Activated CD8-positive, alpha-beta memory T cell treated with anti-CD3 and anti-CD28 coated beads, Interleukin-2, amount 50 U/mL, for 24 hours (primary cell): ENCODE measurements around the gene WRNIP1.
A peak's percentile ranks its signal among the peaks of the same experiment; 100 is the strongest.
"Not testable (repeated sequence)": the region's sequence is repeated elsewhere in the genome, so short reads cannot be mapped to it uniquely, and the experiment has no call there.

Experiments
- DNase-seq: peaks from one replicate; pipeline ENCODE4 v3.0.0-alpha.2; 2020; ENCODE audit errors: extremely low read depth

WRNIP1 gene

DNA sequence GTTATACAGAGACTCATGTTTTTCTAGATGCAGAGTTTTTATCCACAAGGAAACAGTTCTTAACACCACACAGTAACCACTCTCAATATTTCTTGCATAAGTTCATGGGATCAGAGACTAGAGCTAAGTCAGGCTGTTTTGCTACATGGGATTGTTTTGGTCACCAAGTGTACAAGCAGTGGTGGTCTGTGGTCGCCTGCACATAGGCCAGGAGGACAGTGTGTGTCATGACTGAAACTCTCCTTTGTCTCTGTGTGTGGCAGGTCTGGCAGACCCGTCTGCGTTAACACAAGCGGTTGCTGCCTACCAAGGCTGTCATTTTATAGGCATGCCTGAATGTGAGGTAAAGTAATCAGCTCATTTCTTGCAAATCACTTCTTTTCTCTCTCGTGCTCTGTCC lies 18.9 kb downstream of the WRNIP1 start:
- DNase-seq = no peak

DNA sequence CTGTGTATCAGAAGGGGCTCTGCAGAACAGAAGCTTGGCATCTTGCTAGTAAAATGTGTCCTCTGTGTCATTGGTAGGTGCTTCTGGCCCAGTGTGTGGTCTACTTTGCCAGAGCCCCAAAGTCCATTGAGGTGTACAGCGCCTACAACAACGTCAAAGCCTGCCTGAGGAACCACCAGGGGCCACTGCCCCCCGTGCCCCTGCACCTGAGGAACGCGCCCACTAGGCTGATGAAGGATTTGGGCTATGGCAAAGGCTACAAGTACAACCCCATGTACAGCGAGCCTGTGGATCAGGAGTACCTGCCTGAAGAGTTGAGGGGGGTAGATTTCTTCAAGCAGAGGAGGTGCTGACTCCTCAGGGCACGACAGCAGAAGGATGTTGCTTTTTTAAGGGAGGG lies 19.7 kb downstream of the WRNIP1 start:
- no peak for DNase-seq

DNA sequence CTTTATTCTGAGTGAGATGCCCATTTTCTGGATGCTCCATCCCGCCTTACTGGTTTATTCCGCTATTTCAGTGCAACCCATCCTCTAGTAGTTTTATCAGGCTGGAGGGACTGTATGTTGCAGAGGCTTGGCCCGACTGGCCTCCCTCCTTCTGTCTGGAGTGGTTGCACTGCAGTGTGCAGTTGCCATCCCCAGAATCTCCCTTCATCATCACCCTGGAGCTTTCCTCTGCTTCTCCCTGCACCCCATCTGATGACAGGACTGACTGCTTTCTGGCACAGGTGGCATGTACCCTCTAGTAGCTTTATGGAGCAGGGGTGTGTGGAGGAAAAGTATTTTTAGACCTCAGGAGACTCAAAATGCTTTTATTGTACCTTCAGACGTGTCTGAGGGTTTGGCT lies 21.1 kb downstream of the WRNIP1 start:
- no peak for DNase-seq

DNA sequence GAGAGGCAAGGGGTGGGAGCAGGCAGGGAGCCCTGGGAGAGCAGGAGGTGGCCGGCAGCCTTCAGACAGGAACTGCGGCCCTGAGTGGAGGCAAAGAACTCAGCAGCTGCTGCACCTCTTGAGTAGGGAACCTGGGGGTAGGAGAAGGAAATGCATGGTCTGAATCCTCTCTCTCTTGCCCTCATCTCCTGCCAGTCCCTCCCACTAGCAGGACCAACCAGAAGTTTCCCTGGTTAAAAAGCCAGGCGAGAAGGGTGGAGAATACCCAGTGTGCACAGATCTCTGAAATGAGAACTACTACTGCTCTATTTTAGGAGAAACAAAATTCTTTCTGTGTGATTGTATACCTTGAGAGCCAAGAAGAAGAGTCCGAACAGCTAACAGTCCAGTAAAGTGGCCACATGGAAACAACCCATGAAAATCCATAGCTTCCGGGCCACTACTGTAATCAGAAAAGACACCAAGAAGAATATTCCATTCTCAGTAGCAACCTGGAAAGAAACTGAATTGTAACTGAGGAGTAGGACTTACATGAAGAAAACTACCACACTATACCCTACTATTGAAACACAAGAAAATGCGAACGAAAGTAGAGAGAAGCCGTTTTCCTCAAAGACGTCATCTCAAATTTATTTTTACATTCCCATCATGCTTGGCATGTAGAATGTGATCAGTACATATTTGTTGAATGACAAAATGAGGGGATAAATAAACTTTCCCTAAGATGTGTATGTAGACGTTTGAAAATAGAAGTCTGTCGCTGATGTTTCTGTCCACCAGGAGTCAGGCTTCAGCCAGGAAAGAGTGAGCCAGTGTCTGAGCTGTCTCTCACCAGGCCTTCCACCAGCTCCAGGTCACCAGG lies 25.6 kb downstream of the WRNIP1 start:
- no peak for DNase-seq

DNA sequence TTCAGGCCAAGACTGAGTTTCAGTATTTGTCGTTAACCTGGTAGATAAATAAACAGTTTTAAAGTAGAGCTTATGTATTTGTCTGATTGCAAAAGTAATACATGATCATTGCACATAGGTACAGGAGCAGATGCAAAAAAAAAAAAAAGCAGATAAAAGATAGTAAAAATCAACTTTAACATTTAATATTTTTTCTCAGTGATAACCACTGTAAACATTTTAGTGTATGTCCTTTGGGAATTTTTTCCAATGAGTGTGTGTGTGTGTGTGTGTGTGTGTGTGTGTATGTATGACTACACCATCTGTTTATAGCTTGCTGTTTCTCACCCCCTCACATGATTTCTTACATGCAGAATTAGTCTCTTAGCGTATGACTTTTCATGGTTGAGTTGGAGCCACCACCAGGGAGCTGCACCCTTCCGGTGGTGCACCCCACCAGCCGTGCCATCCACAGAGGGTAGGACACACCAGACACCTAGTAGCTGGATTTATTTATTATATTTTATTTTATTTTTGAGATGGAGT lies 26.3 kb downstream of the WRNIP1 start:
- no peak for DNase-seq

DNA sequence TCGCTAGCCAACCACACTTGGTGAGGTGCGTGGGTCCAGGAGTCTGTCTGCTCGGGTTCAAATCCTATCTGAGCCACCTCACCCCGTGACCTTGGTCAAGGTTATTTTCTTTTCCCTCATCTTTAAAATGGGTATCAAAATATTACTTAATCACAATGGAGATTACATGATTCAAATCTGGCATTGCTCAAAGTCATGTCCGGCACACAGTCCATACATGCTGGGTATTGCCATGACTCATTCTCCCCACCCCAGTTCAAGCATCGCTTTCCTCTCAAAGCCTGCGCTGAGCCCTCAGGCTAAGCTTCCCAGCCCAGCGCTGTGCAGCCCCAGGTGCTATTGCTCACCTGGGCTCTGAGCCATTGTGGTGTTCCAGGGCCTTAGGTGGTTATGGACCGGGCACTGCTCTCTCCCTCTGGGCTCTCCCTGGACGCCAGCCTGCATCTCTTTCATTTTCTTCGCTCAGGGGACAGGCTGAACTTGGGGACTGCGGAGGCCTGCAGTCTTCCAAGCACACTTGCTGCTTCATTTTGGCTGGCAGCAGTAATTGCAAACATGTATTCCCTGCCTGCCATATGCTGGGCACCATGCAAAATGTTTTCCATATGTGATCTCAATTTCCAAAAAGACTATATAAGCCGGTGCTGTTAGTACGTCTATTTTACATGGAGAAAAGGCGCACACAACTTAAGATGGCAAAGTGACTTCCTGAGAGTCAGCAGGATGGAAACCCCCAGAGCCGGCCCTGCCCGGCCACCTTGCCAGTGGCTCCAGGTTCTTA lies 27.3 kb downstream of the WRNIP1 start:
- no peak for DNase-seq

DNA sequence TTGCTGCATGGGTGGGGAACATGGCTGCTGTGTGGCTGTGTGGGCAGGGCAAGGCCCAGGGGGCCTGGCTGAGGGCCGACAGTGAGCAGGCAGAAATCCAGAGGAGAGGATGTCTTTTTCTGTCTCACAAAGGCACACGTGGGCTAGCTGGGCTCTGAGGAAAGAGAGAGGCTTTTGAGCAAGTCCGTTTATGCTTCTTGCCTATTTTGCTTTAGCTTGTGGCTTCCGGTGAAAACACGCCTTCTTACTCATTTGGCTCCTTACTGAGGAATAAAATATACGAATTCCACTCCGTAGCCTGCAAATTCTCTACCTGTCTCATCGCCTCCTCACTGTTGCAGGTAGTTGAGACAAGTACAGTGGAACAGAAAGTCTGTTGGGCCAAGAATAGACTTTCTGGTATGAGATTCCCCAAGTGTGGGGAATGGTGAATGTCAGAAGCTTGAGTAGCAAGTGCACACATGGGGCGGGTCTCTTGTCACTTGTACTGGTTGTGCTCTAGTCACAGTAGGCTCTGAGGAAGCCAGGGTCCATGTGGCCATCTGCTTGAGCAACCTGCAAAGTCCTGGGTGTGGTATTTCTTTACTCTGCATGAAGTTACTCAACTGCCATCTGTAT lies 28.4 kb downstream of the WRNIP1 start:
- DNase-seq = no peak

DNA sequence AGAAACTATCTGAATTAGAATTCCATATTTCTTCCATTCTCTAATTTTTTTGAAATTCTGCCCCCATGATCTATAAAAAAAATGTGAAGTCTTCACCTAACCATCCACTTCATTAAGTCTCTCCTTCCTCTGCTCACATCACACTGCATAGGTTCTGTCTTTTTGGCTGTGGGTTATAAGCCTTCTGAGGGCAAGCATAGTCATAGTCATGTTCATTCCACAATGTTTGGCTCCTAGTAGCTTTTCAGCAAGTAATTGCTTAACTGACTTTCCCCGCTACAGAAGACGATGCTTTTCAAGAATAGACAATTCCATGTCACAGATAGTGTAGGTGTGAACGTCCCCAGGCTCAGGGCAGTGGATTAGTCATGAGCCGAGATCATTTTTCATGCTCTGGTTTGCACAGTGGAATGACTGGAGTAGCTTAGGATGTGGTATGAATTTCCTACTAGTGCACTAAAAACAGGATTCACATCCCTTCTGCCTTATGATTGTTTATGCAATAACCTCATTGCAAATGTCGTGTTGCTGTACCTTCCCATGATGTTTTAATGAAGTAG lies 29.1 kb downstream of the WRNIP1 start:
- no peak for DNase-seq

DNA sequence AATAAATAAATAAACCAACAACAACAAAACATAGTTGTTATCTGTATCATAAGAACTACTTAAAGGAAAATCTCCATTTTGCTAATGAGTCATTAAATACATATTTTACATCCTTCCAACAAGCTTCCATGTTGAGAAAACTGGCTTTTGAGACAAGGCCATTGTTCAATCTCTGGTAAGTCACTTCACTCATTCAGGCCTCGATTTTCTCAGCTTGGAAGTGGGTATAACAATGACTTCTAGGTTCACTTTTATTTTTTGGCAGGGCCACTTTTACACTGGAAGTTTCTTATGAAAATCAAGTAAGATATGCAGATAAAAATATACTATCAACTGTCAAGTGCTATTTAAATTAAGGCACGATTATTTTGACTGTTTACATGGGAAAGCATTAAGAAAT lies 30.0 kb downstream of the WRNIP1 start:
- no peak for DNase-seq

DNA sequence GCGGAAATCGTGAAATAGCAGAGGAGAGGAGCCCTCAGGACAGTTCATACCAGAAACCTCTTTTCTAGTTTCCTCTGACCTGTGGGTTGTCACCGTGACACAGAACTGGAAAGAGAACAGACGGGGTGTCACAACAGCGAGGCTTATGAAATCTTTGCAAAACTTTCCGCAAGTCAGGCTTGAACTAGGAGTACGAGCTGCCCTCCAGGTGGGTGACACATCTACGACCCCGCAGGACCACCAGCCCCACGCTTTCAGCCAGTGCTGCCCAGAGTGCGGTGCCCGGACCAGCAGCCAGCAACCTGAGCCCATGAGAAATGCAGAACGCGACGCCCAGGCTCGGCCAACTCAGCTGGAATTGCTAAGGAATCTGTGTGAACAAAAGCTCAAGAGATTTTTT lies 30.8 kb downstream of the WRNIP1 start:
- DNase-seq = no peak

DNA sequence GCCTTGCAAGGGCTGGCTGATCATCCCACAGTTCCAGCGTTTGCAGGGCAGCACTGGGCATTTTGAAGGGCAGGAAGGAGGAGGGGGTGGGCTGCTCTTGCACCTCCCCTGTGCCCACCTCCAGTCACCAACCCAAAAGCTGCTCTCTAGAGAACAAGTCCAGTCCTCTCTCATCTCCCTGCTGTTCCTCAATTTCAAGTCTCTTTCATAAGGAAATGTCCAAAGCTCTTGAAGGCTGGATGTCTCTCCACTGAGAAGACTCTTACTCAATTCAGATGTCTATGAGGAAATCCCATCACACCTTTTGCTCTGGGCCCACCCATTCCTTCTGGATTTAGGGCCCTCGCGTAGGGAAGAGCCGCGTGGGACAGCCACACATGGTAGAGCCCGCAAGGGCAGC lies 31.7 kb downstream of the WRNIP1 start:
- DNase-seq = no peak

DNA sequence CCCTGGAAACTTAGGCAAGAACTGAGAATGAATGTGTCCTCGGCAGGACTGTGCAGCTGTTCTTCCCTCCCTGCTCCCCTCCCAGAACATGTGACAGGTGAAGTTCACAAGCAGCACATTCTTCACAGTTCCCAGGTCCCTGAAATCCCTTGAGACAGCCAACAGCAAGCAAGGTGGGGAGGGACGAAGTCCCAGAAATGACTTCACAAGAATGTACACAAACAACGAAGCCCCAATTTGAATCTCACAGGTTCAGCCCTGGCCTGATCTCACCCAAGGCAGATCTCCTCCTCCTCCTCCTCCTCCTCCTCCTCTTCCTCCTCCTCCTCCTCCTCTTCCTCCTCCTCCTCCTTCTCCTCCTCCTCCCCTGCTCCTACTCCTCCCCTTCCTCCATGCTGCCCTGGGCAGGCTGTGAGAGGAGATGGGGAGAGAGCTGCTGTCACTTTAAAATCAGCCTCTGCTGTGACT lies 32.4 kb downstream of the WRNIP1 start:
- no peak for DNase-seq

DNA sequence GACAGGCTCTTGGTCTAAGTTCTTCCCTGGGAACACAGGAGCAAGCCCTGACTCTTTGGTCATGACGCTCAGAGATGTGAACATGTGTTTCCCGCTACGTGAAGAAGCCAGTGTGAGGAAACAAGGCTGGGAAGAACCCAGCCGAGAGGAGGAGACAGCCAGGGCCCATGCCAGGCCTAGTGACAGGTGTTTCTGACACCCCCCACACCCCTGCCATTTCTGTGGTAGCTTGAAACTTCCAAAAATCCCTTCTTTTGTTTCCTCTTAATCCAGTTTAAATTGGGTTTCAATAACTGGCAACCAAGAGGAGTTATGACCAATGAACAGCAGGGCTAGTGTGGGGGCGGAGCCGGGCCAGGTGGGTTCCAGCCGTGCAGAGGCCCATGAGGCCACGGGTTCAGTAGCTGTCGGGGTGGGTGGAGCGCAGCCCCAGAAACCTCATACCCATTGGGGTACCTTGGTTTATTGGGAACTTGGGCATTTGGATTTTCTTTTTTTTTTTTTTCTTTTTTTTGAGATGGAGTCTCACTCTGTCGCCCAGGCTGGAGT lies 33.5 kb downstream of the WRNIP1 start:
- no peak for DNase-seq

DNA sequence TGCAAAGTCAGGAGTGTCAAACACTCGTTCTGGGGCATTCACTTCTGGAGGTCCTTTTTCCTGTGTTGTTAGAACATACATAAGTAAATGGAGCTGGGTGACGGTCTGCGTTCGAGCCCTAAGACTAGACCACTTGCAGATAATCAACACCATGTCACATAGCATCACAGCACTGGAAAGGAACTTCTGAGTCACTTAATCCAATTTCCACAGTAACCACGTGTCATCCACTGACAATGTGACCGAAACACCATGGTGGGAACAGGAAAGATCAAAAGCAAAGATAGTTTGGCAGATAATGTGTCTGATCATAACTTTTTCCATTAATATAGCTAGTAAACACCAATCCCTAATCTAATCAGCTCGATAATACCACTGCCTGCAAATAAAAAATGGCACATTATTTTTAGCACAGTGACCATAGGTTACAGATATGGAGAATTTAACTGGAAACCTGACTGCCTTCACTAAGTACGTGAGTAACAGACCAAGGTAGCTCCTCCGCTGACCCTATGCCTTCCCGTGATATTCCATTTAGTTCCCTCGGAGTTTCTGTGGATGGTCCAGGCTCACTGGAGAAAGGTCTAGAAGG lies 34.8 kb downstream of the WRNIP1 start:
- peak; percentile 7 for DNase-seq

DNA sequence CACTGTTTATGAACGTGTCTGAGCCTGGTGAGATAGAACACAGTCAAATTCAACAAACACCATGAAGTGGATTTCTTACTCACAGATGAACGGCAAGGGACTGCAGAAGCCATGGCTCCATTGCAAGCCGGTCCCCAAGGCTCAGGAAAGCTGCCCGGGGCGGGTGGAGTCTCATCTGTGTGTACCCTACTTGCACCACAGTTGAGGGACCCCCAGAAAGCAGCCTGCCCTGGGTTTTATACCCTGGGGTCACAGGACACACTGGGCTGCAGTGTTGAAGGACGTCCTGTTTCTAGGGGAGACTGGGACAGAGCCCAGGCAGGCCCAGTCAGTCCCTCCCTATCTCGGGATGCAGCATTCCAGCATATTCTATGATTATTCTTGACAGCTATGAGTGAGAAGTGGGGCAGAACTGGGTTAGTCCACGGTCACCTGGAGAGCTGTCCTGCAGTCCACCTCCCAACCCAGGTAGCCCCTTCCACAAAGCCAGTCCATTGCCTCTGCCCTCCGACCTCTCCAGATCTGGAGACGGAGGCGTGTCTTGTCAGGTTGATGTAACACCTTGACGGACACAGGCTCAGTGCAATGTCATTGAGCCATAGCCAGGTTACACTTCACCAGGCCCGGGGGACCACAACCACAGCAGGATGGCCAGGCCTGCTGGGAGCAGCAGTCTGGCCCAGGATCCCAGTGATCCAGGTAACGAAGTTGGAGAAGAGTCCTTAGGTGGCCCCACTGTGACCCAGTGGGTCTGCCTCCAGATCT lies 35.5 kb downstream of the WRNIP1 start:
- no peak for DNase-seq

DNA sequence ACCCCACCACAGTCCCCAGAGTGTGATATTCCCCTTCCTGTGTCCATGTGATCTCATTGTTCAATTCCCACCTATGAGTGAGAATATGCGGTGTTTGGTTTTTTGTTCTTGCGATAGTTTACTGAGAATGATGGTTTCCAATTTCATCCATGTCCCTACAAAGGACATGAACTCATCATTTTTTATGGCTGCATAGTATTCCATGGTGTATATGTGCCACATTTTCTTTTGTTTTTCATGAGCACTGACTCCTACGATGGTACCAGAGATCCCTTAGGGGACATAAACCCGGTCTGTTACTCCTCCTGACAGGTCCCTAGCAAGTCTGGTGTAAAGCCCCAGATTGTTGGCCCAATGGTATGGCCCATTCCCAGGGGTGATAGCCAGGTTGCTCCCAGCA lies 36.5 kb downstream of the WRNIP1 start:
- not testable (repeated sequence) for DNase-seq

DNA sequence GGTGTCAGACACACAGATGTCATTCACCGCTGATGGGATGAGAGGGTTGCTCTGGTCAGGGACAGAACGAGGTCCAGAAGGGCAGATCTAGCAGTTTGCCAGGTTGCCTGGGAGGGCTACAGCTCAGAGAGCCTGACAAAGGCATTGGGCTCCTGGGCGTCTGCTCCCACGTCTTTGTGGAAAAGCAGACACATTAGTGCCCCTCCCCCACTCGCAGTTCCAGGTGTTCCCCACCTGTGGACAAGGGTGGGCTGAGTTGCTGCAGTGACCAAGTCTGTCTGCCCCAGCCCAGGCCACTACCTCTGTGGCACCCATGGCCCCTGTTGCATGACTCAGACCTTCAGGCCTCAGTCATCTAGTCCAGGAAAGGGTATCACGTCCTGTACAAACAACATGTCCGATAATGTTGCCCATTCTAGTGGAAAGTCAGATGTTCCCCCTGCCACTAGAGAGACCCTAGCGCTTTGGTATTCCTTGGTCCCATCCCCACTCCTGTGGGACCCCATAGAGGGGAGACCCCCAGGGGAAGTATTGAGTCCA lies 37.4 kb downstream of the WRNIP1 start:
- DNase-seq = no peak

DNA sequence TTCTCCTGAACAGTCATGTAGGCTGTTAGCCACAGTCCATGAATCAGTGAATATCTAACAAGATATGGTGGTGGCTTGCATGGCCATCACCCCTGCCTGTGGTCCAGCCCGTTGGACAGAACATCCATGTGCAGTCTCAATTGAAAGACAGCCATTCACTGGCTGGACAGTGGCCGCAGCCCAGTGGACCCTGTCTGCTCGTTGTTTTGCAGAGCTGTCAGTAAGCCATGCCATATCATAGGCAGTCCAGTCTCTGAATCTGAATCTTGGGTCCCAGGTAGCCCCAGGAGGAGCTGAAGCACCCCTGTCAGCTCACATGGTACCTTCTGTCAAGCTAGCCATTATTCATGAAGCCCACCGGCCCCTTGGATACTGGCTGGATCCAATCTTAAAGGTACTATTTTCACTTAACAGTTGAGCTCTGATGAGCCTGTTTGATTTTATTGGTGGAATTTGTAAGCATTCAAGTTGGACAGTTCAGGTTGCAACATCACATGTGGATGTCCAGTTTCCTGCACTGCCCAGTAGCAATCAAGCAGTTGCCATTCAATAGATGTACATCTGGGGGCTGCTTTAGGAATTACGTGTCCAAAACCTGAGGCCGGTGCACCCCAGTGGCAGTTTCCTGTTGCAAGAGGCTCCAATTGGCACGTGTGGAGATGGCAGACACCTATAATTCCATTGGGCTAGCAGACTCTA lies 38.7 kb downstream of the WRNIP1 start:
- no peak for DNase-seq

DNA sequence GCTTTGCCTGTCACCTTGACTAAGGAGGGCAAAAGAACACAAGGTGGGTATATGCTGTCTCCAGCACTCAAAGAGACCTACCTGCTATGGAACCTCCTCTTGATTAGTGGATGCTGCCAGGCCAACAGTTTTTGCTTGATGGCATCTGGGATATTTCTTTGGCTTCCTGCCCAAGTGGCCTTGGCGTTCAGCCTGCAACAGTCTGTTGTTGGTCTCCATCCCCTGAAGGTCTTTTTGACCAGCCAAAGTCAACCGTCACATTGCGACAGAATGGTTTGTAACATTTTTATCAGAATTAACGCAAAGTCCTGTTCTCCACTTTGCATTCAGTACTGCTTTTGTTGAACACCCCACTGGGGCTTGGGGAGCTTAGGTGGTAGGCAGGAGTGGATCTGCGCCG lies 39.3 kb downstream of the WRNIP1 start:
- DNase-seq = no peak

DNA sequence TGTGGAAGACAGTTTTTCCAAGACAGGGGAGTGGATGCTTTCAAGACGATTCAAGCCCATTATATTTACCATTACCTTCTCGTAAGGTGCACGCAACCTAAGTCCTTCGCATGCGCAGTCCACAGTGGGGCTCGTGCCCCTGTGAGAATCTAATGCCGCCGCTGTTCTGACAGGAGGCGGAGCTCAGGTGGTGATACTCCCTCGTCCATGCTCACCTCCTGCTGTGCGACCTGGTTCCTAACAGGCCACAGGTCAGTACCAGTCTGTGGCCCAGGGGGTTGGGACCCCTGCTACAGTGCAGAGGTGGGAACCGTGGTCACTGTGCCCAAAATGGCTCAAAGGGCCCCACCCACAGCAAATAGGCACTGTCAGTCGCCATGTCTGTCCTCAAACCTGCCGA lies 39.8 kb downstream of the WRNIP1 start:
- no peak for DNase-seq
